HG02884 (cell line): ENCODE measurements around the gene DLGAP4.

Experiments
- ATAC-seq: cut with Tn5 transposase; IDR thresholded peaks from one replicate; pipeline ENCODE4 v1.9.1; 2021; ENCODE audit warnings: mild to moderate bottlenecking, moderate library complexity; ENCODE audit not compliant: unreplicated experiment

DLGAP4 gene

DNA sequence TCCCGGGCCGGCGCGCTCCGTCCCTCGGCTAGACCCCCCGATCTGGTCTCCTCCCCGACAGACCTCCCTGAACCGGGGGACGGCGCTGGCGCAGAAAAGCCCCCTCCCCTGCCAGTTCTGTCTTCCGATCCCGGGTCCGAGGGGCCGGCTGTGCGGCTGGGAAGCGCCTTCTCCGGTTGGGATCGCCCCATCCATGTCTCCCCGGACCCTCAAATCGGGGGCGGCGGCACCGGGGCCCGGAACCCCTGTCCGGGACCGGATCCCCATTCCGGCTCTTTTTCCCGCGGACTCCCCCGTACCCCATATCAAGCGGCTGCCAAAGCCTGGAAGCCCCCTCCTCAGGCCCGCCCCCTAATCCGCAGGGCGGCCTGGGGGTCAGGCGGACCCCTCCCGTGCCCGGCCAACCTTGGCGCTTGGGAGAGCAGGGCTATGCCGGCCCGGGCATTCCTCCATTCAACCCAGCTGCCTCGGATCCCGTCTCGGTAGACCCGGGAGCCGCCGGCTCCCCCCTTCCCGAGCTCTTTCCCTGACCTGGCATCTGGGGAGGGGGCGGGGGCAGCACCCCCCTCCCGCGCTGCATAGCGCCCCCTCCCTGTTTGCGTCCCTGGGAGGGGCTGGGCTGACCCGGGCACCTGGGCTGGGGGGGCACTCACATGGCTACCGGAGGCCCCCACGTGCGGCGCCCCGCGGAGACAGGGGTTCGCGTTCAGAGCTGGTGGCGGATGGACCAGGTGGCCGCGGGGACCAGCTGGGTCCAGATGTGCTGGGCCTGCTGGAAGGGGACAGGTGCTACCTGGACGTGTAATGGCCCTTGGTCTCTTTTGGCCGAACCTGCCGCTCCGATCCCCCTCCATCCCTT is 643 bp downstream of the DLGAP4 start:
- ATAC-seq = no peak

- ATAC-seq = no peak
These were observed 1.5 kb downstream of the DLGAP4 start for GRCh38 chr20:36307412-36308325.

DNA sequence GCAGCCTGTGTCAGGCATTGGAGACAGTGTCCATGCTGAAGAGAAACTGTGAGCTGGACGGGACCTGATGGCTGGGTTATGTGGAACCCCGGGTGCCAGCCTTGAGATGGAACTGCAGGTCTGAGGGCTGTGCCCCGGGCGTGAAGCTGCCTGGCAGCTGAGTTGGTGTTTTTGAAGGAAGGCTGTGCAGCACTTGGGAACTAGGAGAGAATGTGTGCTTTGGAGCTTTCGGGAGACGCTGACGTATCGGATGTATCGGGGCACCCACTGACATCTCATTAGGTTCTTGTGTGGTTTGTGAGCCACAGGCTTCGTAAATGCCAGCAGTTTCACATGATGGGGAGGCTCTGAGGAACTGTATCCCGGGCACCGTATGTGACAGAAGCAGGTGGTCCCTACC is 2.2 kb downstream of the DLGAP4 start:
- no peak for ATAC-seq

- no peak for ATAC-seq
These were observed 2.8 kb downstream of the DLGAP4 start for GRCh38 chr20:36308986-36309385.

- no peak for ATAC-seq
These were observed 3.5 kb downstream of the DLGAP4 start for GRCh38 chr20:36309643-36310042.

DNA sequence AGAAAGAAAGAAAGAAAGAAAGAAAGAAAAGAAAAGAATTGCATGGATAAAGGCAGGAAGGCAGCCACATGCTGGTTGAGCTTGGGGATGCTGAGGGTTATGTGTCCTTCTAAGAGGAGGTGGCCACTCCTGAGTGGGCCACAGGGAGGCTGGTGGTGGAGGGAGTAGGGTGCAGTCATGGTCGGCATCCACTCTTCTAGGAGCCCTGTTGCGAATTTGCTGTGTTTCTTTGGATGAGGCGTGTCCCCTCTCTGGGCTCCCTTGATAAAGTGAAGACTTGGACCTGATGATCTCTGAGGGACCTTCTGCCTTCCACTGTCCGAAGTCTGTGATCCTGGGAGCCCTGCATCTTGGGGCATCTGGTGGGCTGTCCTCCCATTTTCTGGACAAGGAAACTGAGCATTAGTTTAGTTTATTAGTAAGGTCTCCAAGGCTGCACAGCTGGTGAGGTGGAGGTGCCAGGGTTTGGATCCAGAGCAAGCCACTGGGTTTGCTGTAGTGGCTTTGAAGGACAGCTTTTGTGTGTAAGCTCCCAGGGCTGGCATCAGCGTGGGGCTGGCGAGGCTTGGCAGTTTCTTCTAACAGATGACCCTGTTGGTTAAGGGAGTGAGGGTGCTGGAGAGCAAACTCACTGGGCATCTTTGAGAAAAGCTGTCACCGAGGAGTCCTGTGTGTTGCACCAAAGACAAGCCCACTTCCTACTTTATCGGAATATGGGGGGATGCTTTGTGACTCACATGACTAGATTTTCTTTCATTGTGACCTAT is 4.3 kb downstream of the DLGAP4 start:
- no peak for ATAC-seq

- ATAC-seq = no peak
These were observed 5.2 kb downstream of the DLGAP4 start for GRCh38 chr20:36311141-36311853.

GRCh38 chr20:36311854-36312723 is 6.0 kb downstream of the DLGAP4 start:
- no peak for ATAC-seq

- no peak for ATAC-seq
These were observed 6.7 kb downstream of the DLGAP4 start for GRCh38 chr20:36312724-36313441.

DNA sequence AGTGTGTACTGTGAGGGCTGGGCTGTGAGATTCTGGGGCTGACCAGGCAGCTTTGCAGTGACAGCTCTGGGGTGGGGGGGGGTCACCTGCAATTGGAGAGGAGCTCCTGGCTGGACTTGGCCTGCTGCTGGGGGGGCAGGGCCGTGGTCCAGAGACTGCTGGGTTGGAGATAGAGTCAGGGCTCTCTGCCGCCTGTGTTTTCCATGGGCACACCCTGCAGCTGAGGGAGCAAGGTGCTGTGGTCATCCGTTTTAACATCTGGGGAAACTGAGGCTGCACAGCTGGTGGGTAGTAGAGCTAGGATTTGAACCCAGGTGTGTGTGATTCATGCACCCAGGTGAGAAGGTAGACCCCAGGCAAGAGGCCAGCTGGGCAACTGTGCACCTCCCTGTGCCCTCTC is 7.3 kb downstream of the DLGAP4 start:
- no peak for ATAC-seq

DNA sequence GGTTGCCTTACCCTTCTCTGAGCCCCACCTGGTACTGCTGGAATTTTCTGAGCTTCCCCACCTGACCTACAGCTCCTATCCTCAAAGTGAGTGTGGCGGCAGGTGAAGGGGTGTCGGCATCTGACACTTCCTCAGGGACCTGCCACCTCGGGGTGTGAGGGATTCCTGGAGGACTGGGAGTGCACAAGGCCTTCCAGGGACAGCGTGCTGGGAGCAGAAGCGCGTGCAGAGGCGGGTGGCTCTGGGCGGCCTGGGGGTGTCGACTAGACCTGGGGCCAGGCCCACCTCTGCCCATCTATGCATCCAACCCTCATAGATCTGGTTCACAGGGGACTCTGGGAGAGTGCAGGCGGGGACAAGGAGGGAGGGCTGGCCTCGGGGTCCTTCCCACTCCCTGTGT is 7.8 kb downstream of the DLGAP4 start:
- ATAC-seq = no peak

GRCh38 chr20:36314734-36315544 is 8.8 kb downstream of the DLGAP4 start:
- no peak for ATAC-seq

DNA sequence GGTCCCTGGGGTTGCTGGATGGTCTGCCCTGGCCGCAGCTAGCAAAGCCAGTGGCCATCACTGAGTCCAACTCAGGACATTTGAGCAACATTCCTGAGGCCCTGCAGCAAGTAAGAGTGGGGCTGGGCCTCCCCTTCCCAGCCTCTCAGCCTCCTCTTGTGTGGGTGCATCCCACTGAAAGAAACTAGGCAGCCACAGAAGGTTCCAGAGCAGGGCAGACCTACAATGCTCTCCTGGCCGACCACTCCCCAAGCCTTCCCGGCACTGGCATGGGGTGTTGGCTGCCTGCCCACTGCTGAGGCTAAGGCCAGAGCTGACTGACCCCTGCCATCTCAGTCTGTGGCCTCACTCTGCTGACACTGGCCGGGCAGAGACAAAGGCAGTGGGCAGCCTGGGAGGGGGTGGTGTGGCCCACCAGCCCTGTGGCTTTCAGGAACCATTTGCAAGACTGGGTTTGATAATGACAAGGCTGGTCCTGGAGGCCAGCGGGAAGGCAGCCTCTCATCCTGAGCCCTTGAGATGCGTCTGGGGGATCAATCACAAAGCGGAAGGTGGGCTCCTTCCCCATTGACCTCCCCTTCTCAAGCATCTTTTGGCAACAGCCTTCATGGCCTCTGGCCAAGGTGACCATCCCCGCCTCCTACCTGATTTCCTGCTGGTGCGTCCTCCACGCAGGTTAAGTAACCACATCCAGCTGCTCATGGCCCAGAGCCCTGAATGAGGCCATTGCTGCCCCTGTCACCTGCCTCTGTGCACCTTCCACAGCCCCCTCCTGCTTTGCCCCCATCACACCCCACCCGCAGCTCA is 9.6 kb downstream of the DLGAP4 start:
- ATAC-seq = no peak

GRCh38 chr20:36317675-36318074 is 11.5 kb downstream of the DLGAP4 start:
- no peak for ATAC-seq

- ATAC-seq = no peak
These were observed 12.0 kb downstream of the DLGAP4 start for GRCh38 chr20:36318166-36318565.

- ATAC-seq = no peak
These were observed 13.5 kb downstream of the DLGAP4 start for GRCh38 chr20:36319356-36320260.
